GM18858 (cell line): Measurements from ENCODE around the gene DHX32.
"Not testable (repeated sequence)": the region's sequence is repeated elsewhere in the genome, so short reads cannot be mapped to it uniquely, and the experiment has no call there.

Experiments
- ATAC-seq: cut with Tn5 transposase; IDR thresholded peaks from one replicate; pipeline ENCODE4 v1.9.1; 2021; ENCODE audit not compliant: unreplicated experiment

Gene DHX32

GRCh38 chr10:125881192-125881591 lies at the start of gene DHX32:
DHX32 (minus strand) TSS chr10:125881292; CDS start chr10:125880824, 468 bp downstream.
- ATAC-seq = no peak

- no peak for ATAC-seq
These were observed 48.5 kb upstream of the DHX32 start for GRCh38 chr10:125929618-125930017.

- no peak for ATAC-seq
These were observed 48.0 kb upstream of the DHX32 start for GRCh38 chr10:125928928-125929585.

GRCh38 chr10:125927265-125927664 lies 46.2 kb upstream of the DHX32 start:
- ATAC-seq = not testable (repeated sequence)

- ATAC-seq = no peak
These were observed 45.2 kb upstream of the DHX32 start for GRCh38 chr10:125926247-125926646.

- no peak for ATAC-seq
These were observed 44.3 kb upstream of the DHX32 start for GRCh38 chr10:125925262-125925834.

- not testable (repeated sequence) for ATAC-seq
These were observed 40.7 kb upstream of the DHX32 start for GRCh38 chr10:125921643-125922306.

- not testable (repeated sequence) for ATAC-seq
These were observed 36.7 kb upstream of the DHX32 start for GRCh38 chr10:125917704-125918361.

GRCh38 chr10:125916977-125917376 lies 35.9 kb upstream of the DHX32 start:
- no peak for ATAC-seq

GRCh38 chr10:125913277-125913676 lies 32.2 kb upstream of the DHX32 start:
- ATAC-seq = not testable (repeated sequence)

- no peak for ATAC-seq
These were observed 30.9 kb upstream of the DHX32 start for GRCh38 chr10:125911990-125912389.

- no peak for ATAC-seq
These were observed 30.1 kb upstream of the DHX32 start for GRCh38 chr10:125911145-125911544.

GRCh38 chr10:125909491-125909890 lies 28.4 kb upstream of the DHX32 start:
- not testable (repeated sequence) for ATAC-seq

GRCh38 chr10:125908813-125909212 lies 27.7 kb upstream of the DHX32 start:
- not testable (repeated sequence) for ATAC-seq

GRCh38 chr10:125907598-125907997 lies 26.5 kb upstream of the DHX32 start:
- not testable (repeated sequence) for ATAC-seq

- not testable (repeated sequence) for ATAC-seq
These were observed 24.2 kb upstream of the DHX32 start for GRCh38 chr10:125905069-125905994.

GRCh38 chr10:125903135-125903640 lies 22.1 kb upstream of the DHX32 start:
- ATAC-seq = not testable (repeated sequence)

- not testable (repeated sequence) for ATAC-seq
These were observed 19.9 kb upstream of the DHX32 start for GRCh38 chr10:125900963-125901362.

GRCh38 chr10:125897317-125897716 lies 16.2 kb upstream of the DHX32 start:
- ATAC-seq = not testable (repeated sequence)
